GM18868 (cell line): ENCODE results near the gene NFATC4.

Experiments used
- ATAC-seq: cut with Tn5 transposase; IDR thresholded peaks from one replicate; pipeline ENCODE4 v1.9.1; 2021; ENCODE audit warnings: mild to moderate bottlenecking, moderate library complexity; ENCODE audit not compliant: unreplicated experiment

NFATC4 gene

DNA sequence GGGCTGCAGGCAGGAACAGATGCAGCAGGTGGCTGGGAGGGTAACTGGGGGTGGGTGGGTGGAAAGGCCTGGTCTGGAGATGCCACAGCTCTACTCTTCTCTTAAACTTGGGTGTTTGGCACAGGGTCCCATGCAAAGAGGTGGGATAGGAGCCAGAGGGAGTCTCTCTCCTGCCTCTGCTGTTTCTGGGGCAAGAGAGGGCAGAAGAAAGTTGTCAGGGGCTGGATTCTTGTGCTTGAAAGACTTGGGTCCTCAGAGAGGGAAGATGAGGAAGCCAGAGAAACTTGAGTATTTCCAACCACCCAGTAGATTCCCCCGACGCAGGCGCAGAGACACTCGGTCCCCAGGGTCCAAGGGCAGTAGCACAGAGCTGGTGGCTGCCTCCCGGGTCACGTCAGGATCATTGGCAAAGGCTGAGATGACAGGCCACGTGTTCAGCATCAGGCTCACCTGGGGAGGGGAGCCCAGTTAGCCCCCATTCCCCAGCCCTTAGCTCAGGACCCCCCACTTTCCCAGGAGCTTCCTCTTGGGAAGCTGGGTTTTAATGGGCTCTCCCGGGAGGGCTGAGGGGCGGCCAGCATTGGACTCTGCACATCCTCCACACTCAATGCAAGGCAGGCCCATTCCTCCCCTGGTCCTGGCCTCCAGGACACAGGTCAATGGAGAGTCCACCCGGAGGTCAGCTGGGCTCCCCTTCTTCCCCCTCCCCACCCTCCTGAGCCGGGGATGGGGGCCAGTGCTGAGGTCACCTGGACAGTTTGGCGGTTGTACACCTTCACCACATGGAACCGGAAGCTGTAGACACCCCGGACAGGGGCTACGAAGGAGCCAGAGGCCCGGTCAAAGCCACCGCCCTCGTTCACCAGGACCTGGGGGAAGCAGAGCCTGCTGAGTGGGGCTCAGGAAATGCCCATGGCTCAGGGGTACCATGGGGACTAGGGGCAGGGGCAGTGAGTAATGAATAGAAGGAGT lies 59.8 kb downstream of the NFATC4 start:
- ATAC-seq = no peak

DNA sequence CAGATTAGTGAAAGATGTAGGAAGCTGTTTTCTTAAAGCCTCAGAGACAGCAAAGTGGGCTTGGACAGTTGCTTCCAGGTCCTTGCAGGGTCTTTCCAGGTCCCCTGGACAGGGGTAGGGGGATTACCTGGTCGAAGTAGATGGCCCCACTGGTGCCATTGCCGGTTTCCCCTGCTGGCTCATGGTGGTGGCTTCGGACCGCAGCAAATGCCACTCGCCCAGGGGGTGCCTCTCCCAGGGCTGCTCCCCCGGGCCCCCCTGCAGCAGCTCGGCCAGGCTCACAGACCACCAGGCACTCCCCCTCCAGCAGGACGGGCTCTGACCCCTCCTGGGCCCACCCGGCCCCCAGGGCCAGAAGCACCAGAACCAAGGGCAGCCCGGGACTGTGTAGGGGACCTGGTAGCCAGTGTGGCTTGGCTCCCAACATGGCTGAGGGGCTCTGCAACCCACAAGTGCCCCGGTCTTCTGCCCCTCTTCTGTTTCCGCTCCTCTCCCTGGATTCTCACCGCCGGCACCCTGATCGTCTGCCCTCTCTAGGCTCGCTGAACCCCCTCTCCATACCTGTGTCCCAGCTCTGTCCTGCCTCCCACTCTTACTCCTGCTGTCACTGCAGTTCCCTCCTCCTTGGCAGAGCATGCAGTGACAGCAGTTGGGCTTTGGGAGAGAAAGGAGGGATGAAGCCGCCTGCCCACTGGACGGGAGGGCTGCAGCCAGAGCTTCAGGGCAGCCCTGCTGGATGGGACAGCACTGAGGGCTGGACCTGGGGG lies 60.8 kb downstream of the NFATC4 start:
- ATAC-seq = no peak
